ENCODE measurements around the gene DTD1.
"Not testable (repeated sequence)": the region's sequence is repeated elsewhere in the genome, so short reads cannot be mapped to it uniquely, and the experiment has no call there.

DTD1 gene

DNA sequence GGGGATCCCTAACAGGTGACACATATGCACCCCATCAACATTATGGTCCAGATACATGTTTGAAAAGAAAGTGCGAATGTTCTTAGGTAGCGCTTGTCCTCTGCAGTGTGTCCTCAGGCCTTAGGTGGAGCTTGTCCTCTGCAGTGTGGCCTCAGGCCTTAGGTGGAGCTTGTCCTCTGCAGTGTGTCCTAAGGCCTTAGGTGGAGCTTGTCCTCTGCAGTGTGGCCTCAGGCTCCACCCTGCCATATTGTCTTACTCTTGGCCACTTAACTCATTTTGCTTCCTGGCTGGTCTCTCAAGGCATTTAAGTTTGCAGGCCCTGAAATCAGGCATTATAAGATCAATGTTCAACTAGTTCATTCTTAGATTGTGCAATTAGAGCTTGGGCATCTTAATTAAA lies 151.0 kb downstream of the DTD1 start:
- DNase-seq (ENCODE audit: low read depth in 1 of 2, low spot score in 1 of 2) = no peak

DNA sequence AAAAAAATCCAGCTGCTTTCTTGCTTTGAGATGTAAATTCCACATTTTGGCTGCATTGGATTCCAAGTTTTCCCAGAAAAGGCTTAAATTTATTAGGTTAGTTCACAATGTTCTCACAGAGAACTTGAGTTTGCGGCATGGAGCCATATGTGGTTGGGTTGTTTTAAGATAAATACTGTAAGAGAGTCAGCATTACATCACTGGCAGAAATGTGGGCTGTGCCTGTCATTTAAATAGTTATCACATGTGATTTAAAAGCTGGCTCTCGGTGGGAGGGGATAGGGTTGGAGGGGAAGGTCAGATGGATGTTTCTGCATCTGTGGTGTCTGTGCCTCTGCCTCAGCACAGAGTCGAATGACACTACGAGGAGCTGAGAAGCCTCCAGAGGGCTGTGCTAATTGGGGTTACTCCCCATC lies 151.9 kb downstream of the DTD1 start:
- no peak for DNase-seq (ENCODE audit: low read depth in 1 of 2, low spot score in 1 of 2)

DNA sequence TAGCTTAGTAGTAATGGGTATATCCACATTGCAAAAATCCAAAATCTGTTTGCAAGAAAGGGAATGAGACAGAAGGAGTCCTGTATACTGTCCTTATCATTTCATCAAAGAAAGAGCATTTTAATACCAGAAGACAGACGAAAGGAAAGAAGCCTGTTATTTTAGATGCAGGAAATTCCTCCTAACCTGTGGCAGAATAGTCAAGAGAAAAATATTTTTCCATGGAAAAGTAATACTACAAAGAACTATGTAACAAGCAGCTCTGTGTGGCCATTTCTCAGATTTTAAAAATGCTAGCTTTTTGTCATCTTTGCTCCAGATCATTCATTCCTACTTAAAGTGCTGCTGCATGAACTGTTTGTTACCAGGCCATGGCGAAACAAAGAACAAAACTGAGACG lies 152.9 kb downstream of the DTD1 start:
- no peak for DNase-seq (ENCODE audit: low read depth in 1 of 2, low spot score in 1 of 2)

DNA sequence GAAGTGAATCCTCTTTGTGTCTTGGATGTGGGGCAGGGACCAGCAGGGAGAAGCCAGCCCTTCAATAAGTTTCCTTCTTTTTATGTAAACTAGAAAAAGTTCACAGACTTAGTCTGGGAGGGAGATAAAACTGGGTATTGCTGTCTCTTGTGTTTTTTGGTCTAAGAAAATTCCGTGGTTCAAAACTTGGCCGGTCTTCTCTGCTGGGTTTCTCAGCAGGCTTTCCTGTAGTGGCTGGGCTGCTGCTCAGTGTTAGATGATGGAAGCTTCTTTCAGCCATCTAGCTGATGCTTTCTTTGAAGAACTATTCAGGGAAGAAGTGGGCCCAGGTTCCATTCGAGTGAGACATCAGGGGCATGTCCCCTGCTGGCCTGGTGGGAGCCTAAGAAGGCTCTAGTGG lies 155.0 kb downstream of the DTD1 start:
- DNase-seq (ENCODE audit: low read depth in 1 of 2, low spot score in 1 of 2) = no peak

DNA sequence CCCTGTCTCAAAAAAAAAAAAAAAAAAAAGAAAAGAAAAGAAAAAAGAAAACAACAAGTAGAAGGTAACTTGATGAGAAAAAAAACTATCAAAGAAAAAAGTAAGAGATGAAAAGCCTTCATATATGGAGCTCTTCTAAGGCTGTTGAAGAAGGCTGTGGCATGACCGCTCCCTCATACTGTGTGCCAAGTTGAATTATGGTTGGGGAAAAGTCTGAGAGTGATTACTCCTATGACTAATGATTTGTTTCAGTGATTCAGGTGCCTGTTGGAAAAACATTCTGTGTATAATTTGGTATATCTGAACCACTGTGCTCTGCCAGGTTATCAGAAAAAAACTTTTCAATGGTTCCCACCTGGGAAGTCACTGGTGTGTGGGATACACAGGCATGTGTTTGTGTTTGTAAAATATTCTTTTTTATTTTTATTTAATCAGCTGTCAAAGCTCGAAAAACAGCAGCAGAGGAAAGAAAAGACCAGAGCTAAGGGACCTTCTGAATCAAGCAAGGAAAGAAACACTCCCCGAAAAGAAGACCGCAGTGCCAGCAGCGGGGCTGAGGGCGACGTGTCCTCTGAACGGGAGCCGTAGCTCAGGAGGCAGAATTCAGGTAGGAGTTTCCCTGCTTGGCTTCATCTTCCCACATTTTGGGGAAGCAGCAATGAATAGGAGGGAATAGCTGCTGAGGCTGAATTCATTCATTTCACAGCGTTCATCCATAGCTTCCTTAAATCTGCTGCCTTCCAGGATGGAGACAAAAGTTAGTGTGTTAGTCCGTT lies 156.0 kb downstream of the DTD1 start:
- DNase-seq (ENCODE audit: low read depth in 1 of 2, low spot score in 1 of 2) = no peak

DNA sequence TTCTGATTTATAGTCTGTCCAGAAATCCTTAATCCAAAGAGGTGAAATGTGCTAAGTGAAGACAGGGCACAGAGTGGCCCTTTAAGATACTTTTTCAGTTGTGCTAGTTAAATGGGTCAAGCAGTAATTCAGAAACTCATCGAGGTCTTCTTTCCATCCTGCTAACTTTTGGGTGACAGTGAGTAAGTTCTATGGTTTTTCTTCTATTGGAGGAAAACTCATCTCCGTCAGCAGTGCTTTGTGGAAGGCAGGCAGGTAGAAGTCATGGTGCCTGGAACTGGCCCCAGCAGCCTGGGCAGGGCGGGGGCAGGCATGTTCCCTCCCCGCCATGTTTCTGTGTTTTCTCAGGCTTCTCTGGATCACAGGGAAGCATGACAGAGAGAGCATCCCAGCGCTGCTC lies 159.2 kb downstream of the DTD1 start:
- no peak for DNase-seq (ENCODE audit: low read depth in 1 of 2, low spot score in 1 of 2)

DNA sequence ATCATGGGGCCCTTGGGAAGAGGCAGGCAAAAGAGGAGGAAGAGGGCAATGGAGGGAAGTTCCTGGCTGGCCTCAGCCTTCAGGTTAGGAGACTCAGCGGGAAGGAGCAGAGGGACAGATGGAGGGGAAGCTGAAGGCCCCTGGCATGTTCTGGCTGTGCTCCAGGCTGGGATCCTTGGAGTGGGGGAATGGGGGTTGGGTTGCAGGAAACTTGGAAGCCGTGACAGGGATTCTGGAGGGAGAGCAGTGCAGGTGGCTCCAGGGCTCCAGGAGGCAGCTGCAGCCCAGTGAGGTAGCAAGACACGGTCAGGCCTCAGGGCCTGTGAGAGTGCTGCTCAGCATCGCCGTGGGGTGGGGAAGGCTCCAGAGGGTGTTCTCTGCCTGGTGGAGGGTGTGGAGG lies 161.1 kb downstream of the DTD1 start:
- no peak for DNase-seq (ENCODE audit: low read depth in 1 of 2, low spot score in 1 of 2)

DNA sequence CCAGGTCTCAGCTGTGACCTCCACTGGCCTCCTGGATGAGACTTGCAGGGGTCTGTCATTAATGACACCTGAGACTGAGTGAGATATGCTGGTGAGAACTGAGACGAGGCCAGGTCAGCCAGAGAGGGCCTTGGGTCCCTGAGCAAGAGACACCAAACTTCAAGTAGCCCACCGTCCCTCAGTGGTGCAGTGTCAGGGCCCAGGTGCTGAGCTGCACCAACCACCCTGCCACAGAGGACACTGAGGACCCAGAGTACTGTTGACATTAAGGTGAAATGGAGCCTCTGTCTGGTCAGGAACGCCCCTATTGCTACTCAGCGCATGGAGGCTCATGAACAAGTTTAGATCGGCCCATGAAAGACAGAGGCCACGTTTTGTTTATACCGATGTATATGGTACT lies 161.7 kb downstream of the DTD1 start:
- no peak for DNase-seq (ENCODE audit: low read depth in 1 of 2, low spot score in 1 of 2)

DNA sequence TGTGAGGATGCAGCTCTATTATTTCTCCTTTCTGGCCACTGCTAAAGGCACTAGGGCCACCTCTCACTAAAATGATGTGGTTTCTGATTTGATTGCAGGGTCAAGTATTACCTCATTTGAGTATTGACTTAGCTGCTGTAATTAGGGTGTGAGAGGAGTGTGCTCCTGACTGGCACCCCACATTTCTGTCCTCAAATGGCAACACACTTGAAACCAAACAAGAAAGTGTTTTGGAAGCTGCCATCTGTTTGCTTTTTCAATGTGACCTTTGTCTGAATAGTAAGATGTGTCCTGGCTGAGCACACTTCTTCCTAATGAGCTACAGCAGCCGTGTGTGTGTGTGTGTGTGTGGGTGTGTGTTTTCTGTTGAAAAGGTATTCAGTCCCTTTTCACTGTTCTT lies 162.9 kb downstream of the DTD1 start:
- DNase-seq (ENCODE audit: low read depth in 1 of 2, low spot score in 1 of 2) = no peak

DNA sequence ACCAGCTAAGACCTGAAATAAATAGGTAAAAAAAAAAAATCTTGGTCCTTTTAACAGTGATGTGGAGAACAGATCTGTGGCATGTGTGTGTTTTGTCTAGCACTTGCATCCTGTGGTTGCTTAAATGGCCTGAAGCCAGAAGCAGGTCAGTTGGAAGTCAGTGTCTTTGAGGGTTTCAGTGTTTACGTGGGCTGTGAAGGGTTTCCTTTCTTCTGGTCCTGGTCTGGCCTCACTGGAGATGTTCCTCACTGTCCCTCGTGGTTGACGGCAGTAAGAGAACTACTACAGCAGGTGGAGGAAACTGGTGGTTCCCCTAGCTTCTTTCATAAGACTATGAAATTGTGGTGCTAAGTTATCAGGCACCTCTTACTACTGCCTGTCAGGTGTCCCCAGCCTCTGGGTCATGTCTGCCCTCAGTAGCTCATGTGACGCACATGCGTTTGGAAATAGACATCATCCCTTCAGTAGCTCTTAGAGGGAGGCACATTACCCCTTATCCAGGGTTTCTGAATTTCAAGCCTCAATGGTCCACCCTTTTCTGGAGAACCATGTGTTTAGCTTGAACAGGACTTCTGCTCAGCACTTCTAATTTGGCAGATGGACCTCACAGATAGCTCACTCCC lies 166.3 kb downstream of the DTD1 start:
- no peak for DNase-seq (ENCODE audit: low read depth in 1 of 2, low spot score in 1 of 2)

DNA sequence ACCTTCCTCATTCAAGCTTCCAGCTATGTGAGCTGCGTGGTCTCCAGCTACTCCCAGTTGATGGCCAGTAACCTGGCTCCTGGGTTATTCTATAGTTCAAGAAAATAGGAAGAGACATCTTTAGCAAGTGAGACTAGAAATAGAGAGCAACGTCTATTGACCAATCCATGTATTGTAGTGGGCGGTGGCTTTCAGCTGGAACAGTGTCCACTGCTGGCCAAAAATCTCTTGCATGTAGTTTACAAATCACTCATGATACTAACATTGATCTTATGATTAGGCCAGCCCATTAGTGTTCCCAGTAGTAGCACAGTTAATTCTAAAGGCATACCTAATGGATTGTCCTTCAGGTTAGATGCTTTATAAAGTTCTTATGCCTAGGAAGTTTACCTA lies 166.8 kb downstream of the DTD1 start:
- DNase-seq (ENCODE audit: low read depth in 1 of 2, low spot score in 1 of 2) = no peak

DNA sequence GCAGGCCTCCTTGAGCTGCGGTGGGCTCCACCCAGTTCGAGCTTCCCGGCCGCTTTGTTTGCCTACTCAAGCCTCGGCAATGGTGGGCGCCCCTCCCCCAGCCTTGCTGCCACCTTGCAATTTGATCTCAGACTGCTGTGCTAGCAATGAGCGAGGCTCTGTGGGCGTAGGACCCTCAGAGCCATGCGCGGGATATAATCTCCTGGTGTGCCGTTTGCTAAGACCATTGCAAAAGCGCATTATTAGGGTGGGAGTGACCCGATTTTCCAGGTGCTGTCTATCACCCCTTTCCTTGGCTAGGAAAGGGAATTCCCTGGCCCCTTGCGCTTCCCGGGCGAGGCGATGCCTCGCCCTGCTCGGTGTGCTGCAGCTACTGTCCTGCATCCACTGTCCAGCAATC lies 173.0 kb downstream of the DTD1 start:
- not testable (repeated sequence) for DNase-seq (ENCODE audit: low read depth in 1 of 2, low spot score in 1 of 2)

DNA sequence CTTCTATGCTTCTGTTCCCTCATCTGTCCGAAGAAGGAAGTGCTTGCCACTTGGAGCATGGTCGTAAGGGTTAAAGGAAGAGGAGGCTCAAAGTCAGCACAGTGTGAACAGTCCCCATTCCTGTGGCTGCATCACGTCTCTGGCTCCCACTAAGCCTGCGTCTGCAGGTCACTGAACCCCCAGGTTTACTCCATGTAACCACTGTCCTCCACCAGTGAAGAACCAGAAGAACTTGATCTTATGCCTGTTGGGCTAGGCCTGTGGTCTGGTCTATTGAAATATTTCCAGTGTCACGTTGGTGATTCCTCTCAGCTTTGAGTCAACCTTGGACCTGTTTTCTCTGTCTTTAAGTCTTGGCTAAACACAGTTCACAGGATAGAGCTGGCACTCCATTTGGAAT lies 179.8 kb downstream of the DTD1 start:
- no peak for DNase-seq (ENCODE audit: low read depth in 1 of 2, low spot score in 1 of 2)

DNA sequence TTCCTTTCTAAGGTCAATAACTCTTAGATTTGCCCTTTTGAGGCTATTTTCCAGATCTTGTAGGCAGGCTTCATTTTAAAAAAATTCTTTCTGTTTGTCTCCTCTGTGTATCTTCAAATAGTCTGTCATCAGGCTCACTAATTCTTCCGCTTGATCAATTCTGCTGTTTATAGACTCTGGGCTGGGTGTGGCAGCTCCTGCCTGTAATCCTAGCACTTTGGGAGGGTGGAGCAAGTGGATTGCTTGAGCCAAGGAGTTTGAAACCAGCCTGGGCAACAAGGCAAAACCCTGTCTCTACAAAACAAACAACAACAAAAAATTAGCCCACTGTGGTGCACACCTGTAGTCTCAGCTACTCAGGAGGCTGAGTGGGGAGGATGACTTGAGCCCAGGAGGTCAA lies 185.7 kb downstream of the DTD1 start:
- no peak for DNase-seq (ENCODE audit: low read depth in 1 of 2, low spot score in 1 of 2)

DNA sequence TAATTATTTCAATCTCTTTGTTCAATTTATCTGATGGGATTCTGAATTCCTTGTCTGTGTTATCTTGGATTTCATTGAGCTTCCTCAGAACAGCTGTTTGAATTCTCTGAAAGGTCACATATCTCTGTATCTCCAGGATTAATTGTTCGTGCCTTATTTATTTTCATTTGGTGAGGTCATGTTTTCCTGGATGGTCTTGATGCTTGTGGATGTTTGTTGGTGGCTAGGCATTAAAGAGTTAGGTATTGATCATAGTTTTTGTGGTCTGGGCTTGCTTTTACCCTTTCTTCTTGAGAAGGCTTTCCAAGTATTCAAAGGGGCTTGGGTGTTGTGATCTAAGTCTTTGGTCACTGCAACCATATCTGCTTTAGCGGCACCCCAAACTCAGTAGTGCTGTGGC lies 186.4 kb downstream of the DTD1 start:
- DNase-seq (ENCODE audit: low read depth in 1 of 2, low spot score in 1 of 2) = no peak

DNA sequence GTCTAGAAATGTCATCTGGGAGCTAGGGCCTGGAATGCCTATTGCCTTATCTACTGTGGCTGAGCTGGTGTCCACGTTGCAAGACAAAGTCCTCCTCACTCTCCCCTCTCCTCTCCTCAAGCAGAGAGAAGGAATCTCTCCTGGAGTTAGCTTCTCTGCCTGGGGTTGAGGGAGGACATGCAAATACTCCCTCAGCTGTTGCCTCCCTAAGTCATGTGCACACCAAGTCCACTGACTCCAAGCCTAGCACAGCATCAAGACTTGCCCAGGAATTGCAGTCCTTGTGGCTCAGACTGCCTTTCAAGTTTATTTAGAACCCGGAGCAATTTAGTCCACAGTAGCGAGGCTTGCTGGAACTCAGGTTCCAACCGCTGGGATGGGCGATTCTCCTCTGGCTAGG lies 187.8 kb downstream of the DTD1 start:
- no peak for DNase-seq (ENCODE audit: low read depth in 1 of 2, low spot score in 1 of 2)

DNA sequence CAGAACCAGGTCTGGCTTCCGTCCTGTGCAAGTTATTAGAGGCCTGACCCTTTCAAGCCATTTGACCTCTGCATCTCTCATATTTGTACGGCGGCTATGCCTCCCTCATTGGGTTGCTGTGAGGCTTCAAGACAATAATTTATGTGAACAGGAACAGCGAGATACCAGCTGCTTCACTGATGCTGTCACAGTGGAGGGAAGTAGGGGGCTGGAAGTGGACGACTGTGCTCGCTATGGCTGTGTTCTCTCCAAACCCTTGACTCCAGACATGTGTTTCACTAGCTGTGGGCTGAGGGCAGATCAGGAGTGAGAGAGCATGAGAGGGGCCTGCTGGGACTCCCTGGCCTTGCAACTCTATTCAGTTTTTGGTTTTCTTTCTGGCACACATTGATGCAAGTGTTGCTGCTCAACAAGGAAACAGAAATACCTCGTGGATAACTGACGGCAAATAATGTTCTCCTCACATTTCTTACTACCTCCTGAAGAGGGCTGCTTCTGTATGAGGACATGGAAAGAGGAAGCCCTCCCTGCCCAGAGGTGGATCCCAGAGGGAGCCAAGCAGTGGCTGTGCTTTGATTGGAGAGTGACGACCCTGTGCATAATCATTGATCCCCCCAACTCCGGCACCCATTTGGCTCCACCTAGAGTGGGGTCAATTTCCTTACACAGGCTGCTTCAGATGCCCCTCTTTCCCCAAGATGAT lies 191.0 kb downstream of the DTD1 start:
- DNase-seq (ENCODE audit: low read depth in 1 of 2, low spot score in 1 of 2) = no peak

DNA sequence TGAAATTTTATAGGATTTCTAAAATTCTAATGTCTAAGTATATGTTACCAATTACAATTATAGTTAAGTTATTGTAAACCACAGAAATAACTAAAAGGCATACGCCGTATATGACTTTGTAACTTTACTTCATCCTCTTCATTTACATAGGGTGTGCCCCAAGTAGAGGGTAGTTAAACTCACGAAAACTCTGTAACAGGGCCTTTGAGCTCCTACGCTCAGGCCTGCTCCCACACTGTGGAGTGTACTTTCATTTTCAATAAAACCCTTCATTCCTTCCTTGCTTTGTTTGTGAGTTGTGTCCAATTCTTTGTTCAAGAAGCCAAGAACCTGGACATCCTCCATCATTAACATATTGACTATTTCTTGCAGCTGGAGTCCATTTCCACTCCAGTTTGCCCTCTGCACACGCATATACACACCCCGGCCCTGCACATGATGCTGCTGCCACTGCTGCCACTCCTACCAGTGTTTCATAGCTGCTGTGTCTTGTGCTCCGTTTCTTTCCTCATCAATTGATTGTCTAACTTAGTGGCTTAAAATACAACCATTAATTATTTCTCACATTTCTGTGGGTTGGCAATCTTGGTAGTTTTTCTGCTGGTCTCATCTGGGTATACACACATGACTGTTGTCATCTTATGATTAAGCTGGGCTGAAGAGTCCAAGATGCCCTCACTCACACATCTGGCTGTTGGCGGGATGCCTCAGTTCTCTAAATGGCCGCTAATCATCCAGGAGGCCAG lies 192.7 kb downstream of the DTD1 start:
- no peak for DNase-seq (ENCODE audit: low read depth in 1 of 2, low spot score in 1 of 2)

DNA sequence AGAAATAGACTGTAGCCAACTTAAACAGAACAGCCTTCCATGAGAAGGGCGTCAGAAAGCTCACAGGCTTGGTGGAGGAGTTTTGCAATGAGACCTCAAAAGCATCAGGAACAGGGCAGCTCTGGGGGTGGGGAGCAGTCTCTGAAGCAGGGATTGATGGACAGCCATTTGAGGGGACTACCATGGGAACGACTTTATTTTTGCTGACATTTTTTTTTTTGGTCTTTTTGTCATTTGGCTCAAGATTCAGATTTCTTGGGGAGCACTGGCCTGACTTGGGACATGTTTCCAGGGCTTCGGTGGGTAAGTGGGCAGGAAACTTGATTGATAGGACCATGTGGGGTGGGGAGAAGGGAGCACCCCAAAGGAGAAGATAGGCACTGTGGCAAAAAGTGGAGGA lies 193.7 kb downstream of the DTD1 start:
- no peak for DNase-seq (ENCODE audit: low read depth in 1 of 2, low spot score in 1 of 2)

DNA sequence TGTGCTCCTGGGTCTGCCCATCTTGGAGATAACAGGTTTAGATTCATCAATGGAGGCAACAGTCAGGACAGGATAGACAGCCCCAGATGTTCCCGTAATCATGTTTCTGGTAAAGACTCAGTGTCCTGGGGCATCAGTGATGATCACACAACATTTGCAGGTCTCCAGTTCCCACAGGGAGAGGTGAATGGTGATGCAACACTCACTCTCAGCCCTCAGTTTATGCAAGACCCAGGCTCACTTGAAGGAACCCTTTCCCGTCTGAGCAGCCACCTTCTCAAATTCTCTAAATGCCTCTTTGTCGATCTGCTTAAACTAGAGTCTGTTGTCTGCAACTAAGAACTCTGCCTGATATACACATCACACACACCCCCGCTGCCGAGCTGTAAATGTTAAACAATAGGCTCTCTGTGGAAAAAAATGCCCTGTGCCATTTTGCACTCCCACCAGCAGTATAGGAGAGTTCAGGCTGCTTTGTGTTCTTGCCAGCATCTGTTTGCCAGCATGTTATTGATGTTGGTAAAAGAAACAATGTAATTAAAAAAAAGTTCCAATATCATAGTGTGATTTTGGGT lies 195.6 kb downstream of the DTD1 start:
- DNase-seq (ENCODE audit: low read depth in 1 of 2, low spot score in 1 of 2) = no peak

DNA sequence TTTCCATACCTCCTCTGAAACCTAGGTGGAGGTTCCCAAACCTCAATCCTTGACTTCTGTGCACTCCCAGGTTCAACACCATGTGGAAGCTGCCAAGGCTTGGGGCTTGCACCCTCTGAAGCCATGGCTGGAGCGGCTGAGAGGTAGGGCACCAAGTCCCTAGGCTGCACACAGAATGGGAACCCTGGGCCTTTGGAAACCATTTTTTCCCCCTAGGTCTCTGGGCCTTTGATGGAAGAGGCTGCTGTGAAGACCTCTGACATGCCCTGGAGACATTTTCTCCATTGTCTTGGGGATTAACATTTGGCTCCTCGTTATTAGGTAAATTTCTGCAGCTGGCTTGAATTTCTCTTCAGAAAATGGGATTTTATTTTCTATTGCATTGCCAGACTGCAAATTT lies 199.2 kb downstream of the DTD1 start:
- DNase-seq (ENCODE audit: low read depth in 1 of 2, low spot score in 1 of 2) = not testable (repeated sequence)
